Measurements from ENCODE around the gene RMND5A. TPM values are rescaled to one million over a fixed set of nuclear protein-coding genes. Genes with fewer than 3 reads are reported as not detected.

RMND5A gene
- total and polyA plus RNA-seq, 7 donors: 17.7 to 90.8 (median 72.4) TPM

GRCh38 chr2:86825036-86825692 lies 105.1 kb downstream of the RMND5A start:
- Histone ChIP-seq H3K27me3 (ENCODE audit: insufficient read depth in 3 of 3, low read length in 2 of 3) (peaks cover 0 to 5% (median 2%) of the 10 kb centered on the region in 3 donors), H3K4me1 (no peaks in the 10 kb centered on the region), H3K9me3 (peaks cover 4% of the 10 kb centered on the region), H3K4me3 (no peak overlapping the region), H3K27ac (no peak overlapping the region), H3K36me3 (ENCODE audit: insufficient read depth in 1 of 2, low read depth in 1 of 2) (no peaks in the 10 kb centered on the region)
- TF ChIP-seq CTCF (IDR thresholded peaks at IDR 0.05): no peak
- 77 to 87% (median 81%) methylated on average over 11 of the region's 11 CpGs for WGBS, 3 donors
- intact Hi-C loops (cut with DNase I): no loop called here
- DNase-seq: no peak
- ATAC-seq: no peak

GRCh38 chr2:86825693-86826381 lies 105.7 kb downstream of the RMND5A start:
- no peak overlapping the region for H3K27ac ChIP-seq
- no peaks in the 10 kb centered on the region for H3K4me1 ChIP-seq
- H3K4me3 ChIP-seq: no peak overlapping the region
- intact Hi-C loops (cut with DNase I): no loop called here
- DNase-seq: no peak
- ATAC-seq: no peak
- 68 to 76% (median 72%) methylated on average over 16 of the region's 16 CpGs for WGBS, 3 donors
- TF ChIP-seq CTCF (IDR thresholded peaks at IDR 0.05): no peak
- no peaks in the 10 kb centered on the region for H3K36me3 ChIP-seq (ENCODE audit: insufficient read depth in 1 of 2, low read depth in 1 of 2)
- peaks cover 0 to 5% (median 2%) of the 10 kb centered on the region in 3 donors for H3K27me3 ChIP-seq (ENCODE audit: insufficient read depth in 3 of 3, low read length in 2 of 3)
- H3K9me3 ChIP-seq: peaks cover 4% of the 10 kb centered on the region

GRCh38 chr2:86826951-86827350 lies 106.9 kb downstream of the RMND5A start:
- peaks cover 0 to 5% (median 2%) of the 10 kb centered on the region in 3 donors for H3K27me3 ChIP-seq (ENCODE audit: insufficient read depth in 3 of 3, low read length in 2 of 3)
- H3K27ac ChIP-seq: no peak overlapping the region
- H3K4me1 ChIP-seq: no peaks in the 10 kb centered on the region
- no peak for TF ChIP-seq CTCF (IDR thresholded peaks at IDR 0.05)
- DNase-seq (no peak), ATAC-seq (no peak)
- H3K4me3 ChIP-seq: no peak overlapping the region
- no peaks in the 10 kb centered on the region for H3K36me3 ChIP-seq (ENCODE audit: insufficient read depth in 1 of 2, low read depth in 1 of 2)
- 76 to 91% (median 85%) methylated on average over 4 of the region's 4 CpGs for WGBS, 3 donors
- peaks cover 4% of the 10 kb centered on the region for H3K9me3 ChIP-seq
- intact Hi-C loops (cut with DNase I): no loop called here

Other genes starting within 250 kb of the RMND5A start
- gene CHMP3, start 156.8 kb upstream of the RMND5A start, total RNA-seq: 100 to 1,000 TPM in 2 of 4 donors, 10 to 100 TPM in 2; 84.9 to 133 (median 102) TPM
- 10 to 100 TPM; 63.5 to 99.8 (median 76.8) TPM for gene CHMP3, start 156.8 kb upstream of the RMND5A start, polyA plus RNA-seq
- 10 to 100 TPM; 21.0 to 34.8 (median 25.2) TPM for gene RNF103, start 96.4 kb upstream of the RMND5A start, total RNA-seq
- gene RNF103, start 96.4 kb upstream of the RMND5A start, polyA plus RNA-seq: 10 to 100 TPM in 2 of 3 donors, 1 to 10 TPM in 1; 6.9 to 45.9 (median 19.0) TPM
- gene CD8A, start 70.6 kb downstream of the RMND5A start, total RNA-seq: under 1 TPM; 0.27 to 0.81 (median 0.52) TPM
- gene CD8A, start 70.6 kb downstream of the RMND5A start, polyA plus RNA-seq: under 1 TPM; 0.09 to 0.18 (median 0.10) TPM
- gene CD8B, start 141.6 kb downstream of the RMND5A start, total RNA-seq: under 1 TPM in 1 of 4 donors, not detected in 3; 0.43 TPM
- under 1 TPM in 2 of 3 donors, not detected in 1; 0.12 to 0.13 TPM for gene CD8B, start 141.6 kb downstream of the RMND5A start, polyA plus RNA-seq
- gene RGPD1, start 221.8 kb downstream of the RMND5A start, total RNA-seq: under 1 TPM in 3 of 4 donors, not detected in 1; 0.32 to 0.87 (median 0.69) TPM
- under 1 TPM; 0.21 to 0.58 (median 0.52) TPM for gene RGPD1, start 221.8 kb downstream of the RMND5A start, polyA plus RNA-seq

Data from psoas muscle (tissue), 8 donors.